H9 (cell line): ENCODE results near the gene APLP2. TPM values are rescaled to one million over a fixed set of nuclear protein-coding genes. Genes with fewer than 3 reads are reported as not detected.

Source experiments
- DNase-seq: peaks from one replicate; pipeline ENCODE4 v3.0.0-alpha.2; 2017
- H2AFZ ChIP-seq: one replicate; pipeline ENCODE4 v1.6.1; 2013; ENCODE audit warnings: mild to moderate bottlenecking, low read length, control low read depth, moderate library complexity
- H2AK5ac ChIP-seq: 2 replicates; pipeline ENCODE4 v1.6.1; 2013; ENCODE audit warnings: low read length, control low read depth, mixed read lengths; ENCODE audit not compliant: insufficient read length
- H2BK120ac ChIP-seq: one replicate; pipeline ENCODE4 v1.6.1; 2013; ENCODE audit warnings: low read depth, mild to moderate bottlenecking, low read length, control low read depth, inconsistent platforms; ENCODE audit not compliant: poor library complexity, severe bottlenecking
- H2BK12ac ChIP-seq: 2 replicates; pipeline ENCODE4 v1.6.1; 2013; ENCODE audit warnings: low read length, control low read depth, mixed read lengths, low read depth; ENCODE audit not compliant: insufficient read length
- H2BK15ac ChIP-seq: 2 replicates; pipeline ENCODE4 v1.6.1; 2013; ENCODE audit warnings: low read depth, low read length, control low read depth
- H2BK20ac ChIP-seq: one replicate; pipeline ENCODE4 v1.6.1; 2013; ENCODE audit warnings: low read depth, mild to moderate bottlenecking, low read length, control low read depth, inconsistent platforms; ENCODE audit not compliant: poor library complexity, severe bottlenecking
- H2BK5ac ChIP-seq: 2 replicates; pipeline ENCODE4 v1.6.1; 2013; ENCODE audit warnings: low read length, control low read depth, mixed read lengths; ENCODE audit not compliant: insufficient read length
- H3K14ac ChIP-seq: 2 replicates; pipeline ENCODE4 v1.6.1; 2013; ENCODE audit warnings: low read length, control low read depth; ENCODE audit not compliant: insufficient read depth
- H3K18ac ChIP-seq: 2 replicates; pipeline ENCODE4 v1.6.1; 2013; ENCODE audit warnings: low read depth, mild to moderate bottlenecking, mixed read lengths, low read length, control low read depth; ENCODE audit not compliant: insufficient read length
- H3K23ac ChIP-seq: 2 replicates; pipeline ENCODE4 v1.6.1; 2013; ENCODE audit warnings: low read length, control low read depth, mixed read lengths, low read depth; ENCODE audit not compliant: insufficient read length
- H3K23me2 ChIP-seq: 2 replicates; pipeline ENCODE4 v1.6.1; 2013; ENCODE audit warnings: low read depth, mild to moderate bottlenecking, mixed read lengths, low read length, control low read depth; ENCODE audit not compliant: insufficient read length, poor library complexity, severe bottlenecking
- H3K27ac ChIP-seq: 2 replicates; pipeline ENCODE4 v1.5.1; 2013; ENCODE audit warnings: low read length, control low read depth, mixed read lengths, low read depth; ENCODE audit not compliant: insufficient read length
- H3K27me3 ChIP-seq: 2 replicates; pipeline ENCODE4 v1.6.1; 2013; ENCODE audit warnings: low read length, control low read depth, inconsistent platforms; ENCODE audit not compliant: insufficient read depth
- H3K4ac ChIP-seq: 2 replicates; pipeline ENCODE4 v1.6.1; 2013; ENCODE audit warnings: low read depth, mild to moderate bottlenecking, control low read depth, inconsistent platforms, low read length, moderate library complexity
- H3K4me1 ChIP-seq: 2 replicates; pipeline ENCODE4 v1.6.1; 2013; ENCODE audit warnings: low read length, control low read depth, inconsistent platforms; ENCODE audit not compliant: insufficient read depth
- H3K4me2 ChIP-seq: 2 replicates; pipeline ENCODE4 v1.6.1; 2013; ENCODE audit warnings: low read length, control low read depth, mixed read lengths; ENCODE audit not compliant: insufficient read length, insufficient read depth
- H3K56ac ChIP-seq: 2 replicates; pipeline ENCODE4 v1.6.1; 2013; ENCODE audit warnings: low read depth, mild to moderate bottlenecking, mixed read lengths, low read length, control low read depth; ENCODE audit not compliant: insufficient read length
- H3K79me1 ChIP-seq: 2 replicates; pipeline ENCODE4 v1.6.1; 2013; ENCODE audit warnings: low read depth, mild to moderate bottlenecking, moderate library complexity, low read length, control low read depth, inconsistent platforms; ENCODE audit not compliant: insufficient read depth, poor library complexity, severe bottlenecking
- H3K79me2 ChIP-seq: 2 replicates; pipeline ENCODE4 v1.6.1; 2013; ENCODE audit warnings: low read length, control low read depth, inconsistent platforms; ENCODE audit not compliant: insufficient read depth
- H3K9ac ChIP-seq: 2 replicates; pipeline ENCODE4 v1.6.1; 2013; ENCODE audit warnings: low read length, control low read depth, mixed read lengths; ENCODE audit not compliant: insufficient read length; ENCODE audit errors: extremely low read depth
- H3K9me3 ChIP-seq: one replicate; pipeline ENCODE4 v1.6.1; 2013; ENCODE audit warnings: low read depth, low read length, inconsistent platforms; ENCODE audit not compliant: control insufficient read depth
- H3T11ph ChIP-seq: one replicate; pipeline ENCODE4 v1.6.1; 2013; ENCODE audit warnings: mild to moderate bottlenecking, low read length, control low read depth, inconsistent platforms
- H4K20me1 ChIP-seq: one replicate; pipeline ENCODE4 v1.6.1; 2013; ENCODE audit not compliant: control insufficient read depth, insufficient read length, insufficient read depth
- H4K5ac ChIP-seq: 2 replicates; pipeline ENCODE4 v1.6.1; 2013; ENCODE audit warnings: low read depth, mild to moderate bottlenecking, mixed read lengths, low read length, control low read depth; ENCODE audit not compliant: insufficient read length
- H4K8ac ChIP-seq: replicated peaks from 2 replicates; pipeline ENCODE4 v1.6.1; 2013; ENCODE audit warnings: low read length, control low read depth, mixed read lengths, low read depth; ENCODE audit not compliant: insufficient read length
- H4K91ac ChIP-seq: 2 replicates; pipeline ENCODE4 v1.6.1; 2013; ENCODE audit warnings: low read depth, mild to moderate bottlenecking, moderate library complexity, mixed read lengths, low read length, control low read depth; ENCODE audit not compliant: insufficient read length
- H3K27ac Mint-ChIP-seq, 3 experiments: 2 replicates in 2 of 3; 3 replicates in 1 of 3; pipeline ENCODE4 v1.8.0; 2020 to 2021; ENCODE audit warnings: mixed read lengths in 3 of 3, mild to moderate bottlenecking in 1 of 3, moderate library complexity in 1 of 3
- H3K27me3 Mint-ChIP-seq: 2 replicates; pipeline ENCODE4 v1.8.0; 2021; ENCODE audit warnings: low read depth, mild to moderate bottlenecking, moderate library complexity, mixed read lengths
- H3K36me3 Mint-ChIP-seq, 3 experiments: 2 replicates in 2 of 3; 3 replicates in 1 of 3; pipeline ENCODE4 v1.8.0; 2020 to 2021; ENCODE audit warnings: low read depth in 3 of 3, mixed read lengths in 3 of 3; ENCODE audit not compliant: insufficient read depth in 1 of 3
- H3K4me1 Mint-ChIP-seq, 2 experiments: 2 replicates each; pipeline ENCODE4 v1.8.0; 2020; ENCODE audit warnings: mixed read lengths in 2 of 2
- H3K4me3 Mint-ChIP-seq, 2 experiments: 2 replicates in 1 of 2; 3 replicates in 1 of 2; pipeline ENCODE4 v1.8.0; 2020 to 2021; ENCODE audit warnings: mild to moderate bottlenecking in 2 of 2, mixed read lengths in 2 of 2, moderate library complexity in 1 of 2
- H3K9me3 Mint-ChIP-seq, 2 experiments: 2 replicates in 1 of 2; 3 replicates in 1 of 2; pipeline ENCODE4 v1.8.0; 2020; ENCODE audit warnings: mild to moderate bottlenecking in 2 of 2, mixed read lengths in 2 of 2, moderate library complexity in 1 of 2
- WGBS: extraction: QIAGEN DNeasy Blood & Tissue Kit; methylation state at CpG from one replicate; pipeline ENCODE4 v1.1.7; 2013; ENCODE audit warnings: missing lambda C conversion rate, low lambda C conversion rate, mixed read lengths; ENCODE audit not compliant: insufficient read length; ENCODE audit errors: extremely low coverage; 5-methylcytosine and 5-hydroxymethylcytosine counted together
- total RNA-seq: library from RNA; stranded (reverse); gene quantifications from 2 replicates; pipeline ENCODE4 v1.2.1, GENCODE V29; 2021
- TF ChIP-seq, protein P1 (sequence below): fragments of 200-600 bp; sonication (generic); conservative IDR thresholded peaks from 3 replicates; pipeline ENCODE4 v1.8.0; 2021; ENCODE audit warnings: antibody characterized with exemption, mild to moderate bottlenecking

Gene APLP2
- total RNA-seq, 1 experiment from 2014 or later, result 328 TPM

DNA sequence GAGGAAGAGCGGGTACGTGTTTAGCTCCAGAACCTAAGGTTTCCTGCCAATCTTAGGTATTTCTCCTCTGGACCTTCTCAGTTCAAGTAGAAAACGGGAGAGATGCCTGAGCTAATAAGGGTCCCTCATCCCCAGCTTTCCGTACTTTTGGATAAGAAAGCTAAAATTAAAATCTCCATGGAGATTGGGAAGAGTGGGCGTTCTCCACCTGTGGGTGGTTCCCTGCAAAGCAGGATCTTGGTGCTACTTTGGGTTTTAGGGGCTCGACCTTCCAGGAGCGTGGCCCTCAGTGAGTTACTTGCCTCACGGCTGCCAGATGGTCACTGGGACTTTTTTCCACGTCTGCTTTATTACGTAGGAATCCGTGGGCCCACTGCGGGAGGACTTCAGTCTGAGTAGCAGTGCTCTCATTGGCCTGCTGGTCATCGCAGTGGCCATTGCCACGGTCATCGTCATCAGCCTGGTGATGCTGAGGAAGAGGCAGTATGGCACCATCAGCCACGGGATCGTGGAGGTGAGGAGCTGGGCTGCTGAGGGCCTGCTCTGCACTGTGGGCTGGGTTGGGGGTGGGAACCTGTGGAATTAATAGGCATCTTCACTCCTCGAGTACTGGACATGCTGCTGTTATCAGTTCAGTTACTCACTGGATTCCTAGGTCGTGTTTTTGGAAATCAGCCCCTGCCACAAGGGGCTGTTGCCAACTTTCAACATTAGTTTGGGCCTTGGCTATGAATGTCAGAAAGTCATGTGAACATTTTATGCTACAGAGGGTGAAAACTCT is 72.1 kb downstream of the APLP2 start:
- H4K20me1 ChIP-seq, result no peaks in the 10 kb centered on the region
- peak overlapping the region in 1 of 3 experiments; percentile 44; a peak in 1 of 7 replicates for H3K27ac Mint-ChIP-seq
- H3K9ac ChIP-seq, result no peak overlapping the region
- H4K91ac ChIP-seq, result no peak overlapping the region
- H2BK5ac ChIP-seq, result no peak overlapping the region
- H3K9me3 ChIP-seq, result no peaks in the 10 kb centered on the region
- peaks cover 54 to 82% (median 75%) of the 10 kb centered on the region in 3 experiments; a peak in 6 of 7 replicates for H3K36me3 Mint-ChIP-seq
- H3K56ac ChIP-seq, result no peak overlapping the region
- no peak overlapping the region for H3K4ac ChIP-seq
- no peak overlapping the region for H2AFZ ChIP-seq
- TF ChIP-seq, protein P1, sequence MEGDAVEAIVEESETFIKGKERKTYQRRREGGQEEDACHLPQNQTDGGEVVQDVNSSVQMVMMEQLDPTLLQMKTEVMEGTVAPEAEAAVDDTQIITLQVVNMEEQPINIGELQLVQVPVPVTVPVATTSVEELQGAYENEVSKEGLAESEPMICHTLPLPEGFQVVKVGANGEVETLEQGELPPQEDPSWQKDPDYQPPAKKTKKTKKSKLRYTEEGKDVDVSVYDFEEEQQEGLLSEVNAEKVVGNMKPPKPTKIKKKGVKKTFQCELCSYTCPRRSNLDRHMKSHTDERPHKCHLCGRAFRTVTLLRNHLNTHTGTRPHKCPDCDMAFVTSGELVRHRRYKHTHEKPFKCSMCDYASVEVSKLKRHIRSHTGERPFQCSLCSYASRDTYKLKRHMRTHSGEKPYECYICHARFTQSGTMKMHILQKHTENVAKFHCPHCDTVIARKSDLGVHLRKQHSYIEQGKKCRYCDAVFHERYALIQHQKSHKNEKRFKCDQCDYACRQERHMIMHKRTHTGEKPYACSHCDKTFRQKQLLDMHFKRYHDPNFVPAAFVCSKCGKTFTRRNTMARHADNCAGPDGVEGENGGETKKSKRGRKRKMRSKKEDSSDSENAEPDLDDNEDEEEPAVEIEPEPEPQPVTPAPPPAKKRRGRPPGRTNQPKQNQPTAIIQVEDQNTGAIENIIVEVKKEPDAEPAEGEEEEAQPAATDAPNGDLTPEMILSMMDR, result no peak
- H3K9me3 Mint-ChIP-seq, result no peaks in the 10 kb centered on the region
- no peak overlapping the region for H3K14ac ChIP-seq
- H3K4me1 Mint-ChIP-seq, result peaks cover 22% of the 10 kb centered on the region in 2 experiments
- no peak overlapping the region for H3K4me2 ChIP-seq
- no peak overlapping the region for H2BK20ac ChIP-seq
- no peak overlapping the region for H2AK5ac ChIP-seq
- no peak overlapping the region for H2BK12ac ChIP-seq
- no peak overlapping the region for H3K18ac ChIP-seq
- no peaks in the 10 kb centered on the region for H3K27me3 ChIP-seq
- no peaks in the 10 kb centered on the region for H3K79me1 ChIP-seq
- no peak overlapping the region for H3K23ac ChIP-seq
- no peak overlapping the region for H2BK120ac ChIP-seq
- H3K4me1 ChIP-seq, result no peaks in the 10 kb centered on the region
- H2BK15ac ChIP-seq, result no peak overlapping the region
- no peak overlapping the region for H3T11ph ChIP-seq
- peaks cover 2% of the 10 kb centered on the region; the same call in 1 of the 2 replicates for H3K27me3 Mint-ChIP-seq
- H4K8ac ChIP-seq, result no peak overlapping the region
- H3K23me2 ChIP-seq, result no peaks in the 10 kb centered on the region
- no peaks in the 10 kb centered on the region for H3K79me2 ChIP-seq
- H4K5ac ChIP-seq, result no peak overlapping the region
- H3K27ac ChIP-seq, result no peak overlapping the region
- DNase-seq, result no peak
- no peak overlapping the region for H3K4me3 Mint-ChIP-seq
- no CpG with 5 or more reads among the region's 19 CpGs for WGBS
